ENCODE measurements around the gene RYR1.

GRCh38 chr19:38524994-38525634, 91.6 kb downstream of the RYR1 start:
- TF ChIP-seq POLR2A (IDR thresholded peaks at IDR 0.05), result no peak
- TF ChIP-seq, protein P1, sequence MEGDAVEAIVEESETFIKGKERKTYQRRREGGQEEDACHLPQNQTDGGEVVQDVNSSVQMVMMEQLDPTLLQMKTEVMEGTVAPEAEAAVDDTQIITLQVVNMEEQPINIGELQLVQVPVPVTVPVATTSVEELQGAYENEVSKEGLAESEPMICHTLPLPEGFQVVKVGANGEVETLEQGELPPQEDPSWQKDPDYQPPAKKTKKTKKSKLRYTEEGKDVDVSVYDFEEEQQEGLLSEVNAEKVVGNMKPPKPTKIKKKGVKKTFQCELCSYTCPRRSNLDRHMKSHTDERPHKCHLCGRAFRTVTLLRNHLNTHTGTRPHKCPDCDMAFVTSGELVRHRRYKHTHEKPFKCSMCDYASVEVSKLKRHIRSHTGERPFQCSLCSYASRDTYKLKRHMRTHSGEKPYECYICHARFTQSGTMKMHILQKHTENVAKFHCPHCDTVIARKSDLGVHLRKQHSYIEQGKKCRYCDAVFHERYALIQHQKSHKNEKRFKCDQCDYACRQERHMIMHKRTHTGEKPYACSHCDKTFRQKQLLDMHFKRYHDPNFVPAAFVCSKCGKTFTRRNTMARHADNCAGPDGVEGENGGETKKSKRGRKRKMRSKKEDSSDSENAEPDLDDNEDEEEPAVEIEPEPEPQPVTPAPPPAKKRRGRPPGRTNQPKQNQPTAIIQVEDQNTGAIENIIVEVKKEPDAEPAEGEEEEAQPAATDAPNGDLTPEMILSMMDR (IDR thresholded peaks at IDR 0.05), result no peak
